ENCODE data around the gene CEP85L. TPM values are rescaled to one million over a fixed set of nuclear protein-coding genes. Genes with fewer than 3 reads are reported as not detected.

CEP85L gene
- total RNA-seq, 6 experiments from 2014 or later, result 6.6 to 8.8 (median 7.6) TPM

- H3K4me1 Mint-ChIP-seq (ENCODE audit: low read depth), result peaks cover 30% of the 10 kb centered on the region
- no peaks in the 10 kb centered on the region for H3K27me3 Mint-ChIP-seq (ENCODE audit: insufficient read depth)
- DNase-seq, result no peak
- no peak overlapping the region for H3K4me3 Mint-ChIP-seq
- no peaks in the 10 kb centered on the region for H3K9me3 Mint-ChIP-seq
- H3K36me3 Mint-ChIP-seq (ENCODE audit: low read depth), result peaks cover 6% of the 10 kb centered on the region; the same call in 1 of the 2 replicates
- TF ChIP-seq, protein P1, sequence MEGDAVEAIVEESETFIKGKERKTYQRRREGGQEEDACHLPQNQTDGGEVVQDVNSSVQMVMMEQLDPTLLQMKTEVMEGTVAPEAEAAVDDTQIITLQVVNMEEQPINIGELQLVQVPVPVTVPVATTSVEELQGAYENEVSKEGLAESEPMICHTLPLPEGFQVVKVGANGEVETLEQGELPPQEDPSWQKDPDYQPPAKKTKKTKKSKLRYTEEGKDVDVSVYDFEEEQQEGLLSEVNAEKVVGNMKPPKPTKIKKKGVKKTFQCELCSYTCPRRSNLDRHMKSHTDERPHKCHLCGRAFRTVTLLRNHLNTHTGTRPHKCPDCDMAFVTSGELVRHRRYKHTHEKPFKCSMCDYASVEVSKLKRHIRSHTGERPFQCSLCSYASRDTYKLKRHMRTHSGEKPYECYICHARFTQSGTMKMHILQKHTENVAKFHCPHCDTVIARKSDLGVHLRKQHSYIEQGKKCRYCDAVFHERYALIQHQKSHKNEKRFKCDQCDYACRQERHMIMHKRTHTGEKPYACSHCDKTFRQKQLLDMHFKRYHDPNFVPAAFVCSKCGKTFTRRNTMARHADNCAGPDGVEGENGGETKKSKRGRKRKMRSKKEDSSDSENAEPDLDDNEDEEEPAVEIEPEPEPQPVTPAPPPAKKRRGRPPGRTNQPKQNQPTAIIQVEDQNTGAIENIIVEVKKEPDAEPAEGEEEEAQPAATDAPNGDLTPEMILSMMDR (IDR thresholded peaks at IDR 0.05), result no peak
- no peak overlapping the region for H3K27ac Mint-ChIP-seq
Observed at GRCh38 chr6:118559659-118560058, 91.7 kb downstream of the CEP85L start.

GRCh38 chr6:118558464-118559217, 92.8 kb downstream of the CEP85L start:
- H3K4me3 Mint-ChIP-seq, result no peak overlapping the region
- peak overlapping the region; percentile 34; the same call in 1 of the 2 replicates for H3K27ac Mint-ChIP-seq
- TF ChIP-seq, protein P1 (IDR thresholded peaks at IDR 0.05), result no peak
- peaks cover 6% of the 10 kb centered on the region; the same call in 1 of the 2 replicates for H3K36me3 Mint-ChIP-seq (ENCODE audit: low read depth)
- no peak for DNase-seq
- H3K9me3 Mint-ChIP-seq, result no peaks in the 10 kb centered on the region
- no peaks in the 10 kb centered on the region for H3K27me3 Mint-ChIP-seq (ENCODE audit: insufficient read depth)
- H3K4me1 Mint-ChIP-seq (ENCODE audit: low read depth), result peaks cover 30% of the 10 kb centered on the region

GRCh38 chr6:118554698-118555097, 96.7 kb downstream of the CEP85L start:
- Mint-ChIP-seq H3K4me3 (no peak overlapping the region), H3K27ac (no peak overlapping the region), H3K27me3 (ENCODE audit: insufficient read depth) (no peaks in the 10 kb centered on the region), H3K9me3 (no peaks in the 10 kb centered on the region), H3K36me3 (ENCODE audit: low read depth) (peaks cover 6% of the 10 kb centered on the region; the same call in 1 of the 2 replicates), H3K4me1 (ENCODE audit: low read depth) (peaks cover 48% of the 10 kb centered on the region)
- TF ChIP-seq, protein P1 (IDR thresholded peaks at IDR 0.05), result no peak
- DNase-seq, result no peak

GRCh38 chr6:118553132-118553531, 98.3 kb downstream of the CEP85L start:
- Mint-ChIP-seq H3K27me3 (ENCODE audit: insufficient read depth) (no peaks in the 10 kb centered on the region), H3K9me3 (no peaks in the 10 kb centered on the region), H3K4me3 (no peak overlapping the region), H3K27ac (no peak overlapping the region), H3K36me3 (ENCODE audit: low read depth) (peaks cover 6% of the 10 kb centered on the region; the same call in 1 of the 2 replicates), H3K4me1 (ENCODE audit: low read depth) (peaks cover 38% of the 10 kb centered on the region)
- TF ChIP-seq, protein P1 (IDR thresholded peaks at IDR 0.05), result no peak
- DNase-seq, result no peak

- Mint-ChIP-seq H3K27ac (peak overlapping the region; percentile 20), H3K9me3 (no peaks in the 10 kb centered on the region), H3K27me3 (ENCODE audit: insufficient read depth) (no peaks in the 10 kb centered on the region), H3K4me3 (peak overlapping the region; percentile 5; the same call in 1 of the 2 replicates), H3K4me1 (ENCODE audit: low read depth) (peaks cover 36% of the 10 kb centered on the region), H3K36me3 (ENCODE audit: low read depth) (peaks cover 6% of the 10 kb centered on the region; the same call in 1 of the 2 replicates)
- TF ChIP-seq, protein P1 (IDR thresholded peaks at IDR 0.05), result peak; percentile 70
- DNase-seq, result peak; percentile 64
Observed at GRCh38 chr6:118551063-118552053, 100.0 kb downstream of the CEP85L start.
